ENCODE results near the gene TMEM263.

TMEM263 gene

DNA sequence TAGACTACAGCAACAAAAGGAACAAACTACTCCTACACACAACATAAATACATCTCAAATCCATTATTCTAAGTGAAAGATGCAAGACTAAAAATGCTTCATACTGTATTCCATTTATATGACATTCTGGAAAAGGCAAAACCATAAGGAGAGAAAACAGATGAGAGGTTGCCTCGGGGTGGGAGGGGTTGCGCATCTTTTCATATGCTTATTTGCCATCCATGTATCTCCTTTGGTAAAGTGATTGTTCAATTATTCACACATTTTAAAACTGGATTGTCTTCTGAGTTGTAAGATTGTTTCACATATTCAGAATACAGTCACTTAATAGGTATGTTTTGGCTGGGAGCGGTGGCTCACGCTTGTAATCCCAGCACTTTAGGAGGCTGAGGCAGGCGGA is 5.1 kb upstream of the TMEM263 start:
- no peak for DNase-seq (ENCODE audit: low read depth)

DNA sequence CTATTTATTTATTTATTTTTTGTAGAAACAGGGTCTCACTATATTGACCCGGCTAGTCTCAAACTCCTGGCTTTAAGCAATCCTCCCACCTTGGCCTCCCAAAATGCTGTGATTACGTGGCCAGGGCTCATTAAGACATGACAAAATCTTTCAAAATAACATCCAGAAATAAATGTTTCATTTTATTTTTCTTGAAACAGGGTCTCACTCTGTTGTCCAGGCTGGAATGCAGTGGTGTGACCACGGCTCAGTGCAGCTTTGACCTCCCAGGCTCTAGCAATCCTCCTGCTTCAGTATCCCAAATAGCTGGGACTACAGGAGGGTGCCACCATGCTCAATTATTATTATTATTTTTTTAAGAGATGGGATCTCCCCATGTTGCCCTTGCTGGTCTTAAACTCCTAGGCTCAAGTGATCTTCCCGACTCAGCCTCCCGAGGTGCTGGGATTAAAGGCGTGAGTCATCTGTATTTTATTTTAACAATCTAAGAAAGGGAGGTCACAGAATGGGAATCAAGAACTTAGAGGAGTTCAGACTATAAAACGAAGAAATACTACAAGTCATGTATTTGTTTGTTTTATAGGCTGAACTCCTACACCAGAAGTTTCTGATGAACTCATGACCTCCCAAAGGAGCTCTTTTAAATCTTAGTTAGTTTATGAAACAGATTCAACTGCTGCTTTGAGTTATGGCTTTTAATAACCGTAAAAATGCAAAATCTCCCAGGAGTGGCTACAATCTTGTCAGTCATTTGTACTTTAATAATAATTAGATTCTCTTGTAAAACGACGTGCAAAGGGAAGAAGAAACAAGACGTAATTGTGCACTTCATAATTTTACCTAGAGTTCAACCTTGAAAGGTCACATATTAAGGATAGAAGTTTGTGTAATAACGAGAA is 2.1 kb upstream of the TMEM263 start:
- no peak for DNase-seq (ENCODE audit: low read depth)

DNA sequence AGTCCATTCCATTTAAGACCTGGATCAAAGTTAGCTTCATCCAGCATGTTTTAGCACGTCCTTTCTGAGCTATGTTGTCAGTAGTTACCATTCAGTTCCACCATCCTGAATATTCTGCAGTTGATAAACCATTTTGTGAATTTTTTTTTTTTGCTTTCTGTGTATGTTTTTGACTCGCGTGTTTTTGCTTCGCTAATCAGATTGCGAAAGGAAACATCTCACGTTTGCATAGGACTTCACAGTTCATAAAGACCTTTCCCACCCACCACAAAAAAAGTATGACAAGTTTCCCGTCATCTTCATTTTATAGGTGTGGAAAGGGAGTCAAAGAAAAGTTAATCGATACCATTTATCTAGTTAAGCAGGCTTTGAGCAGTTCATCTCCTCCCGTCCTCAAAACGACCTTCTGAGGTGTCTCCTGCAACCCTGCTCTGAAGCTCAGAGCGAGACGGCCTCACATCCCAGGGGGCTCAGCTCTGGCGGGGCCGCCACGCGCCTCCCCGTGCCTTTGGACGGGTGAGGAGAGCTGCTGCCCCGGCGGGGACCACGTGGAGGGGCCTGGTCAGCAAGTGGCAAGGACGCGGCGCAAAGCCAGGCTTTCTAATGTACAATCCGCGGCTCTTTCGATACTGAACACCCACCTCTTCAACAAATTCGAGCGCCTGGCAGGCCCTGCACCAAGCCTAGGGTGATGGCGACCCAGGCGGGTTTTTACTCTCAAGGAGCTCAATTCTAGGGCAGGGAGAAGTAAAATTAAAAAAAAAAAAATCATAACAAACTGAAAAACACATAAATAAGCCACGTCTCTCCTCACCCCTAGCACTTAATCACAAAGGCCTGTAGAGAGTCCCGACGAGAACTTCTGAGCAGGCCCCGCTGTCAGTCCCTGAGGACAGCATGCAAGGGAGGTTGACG is 988 bp upstream of the TMEM263 start:
- peak; percentile 6 for DNase-seq (ENCODE audit: low read depth)

DNA sequence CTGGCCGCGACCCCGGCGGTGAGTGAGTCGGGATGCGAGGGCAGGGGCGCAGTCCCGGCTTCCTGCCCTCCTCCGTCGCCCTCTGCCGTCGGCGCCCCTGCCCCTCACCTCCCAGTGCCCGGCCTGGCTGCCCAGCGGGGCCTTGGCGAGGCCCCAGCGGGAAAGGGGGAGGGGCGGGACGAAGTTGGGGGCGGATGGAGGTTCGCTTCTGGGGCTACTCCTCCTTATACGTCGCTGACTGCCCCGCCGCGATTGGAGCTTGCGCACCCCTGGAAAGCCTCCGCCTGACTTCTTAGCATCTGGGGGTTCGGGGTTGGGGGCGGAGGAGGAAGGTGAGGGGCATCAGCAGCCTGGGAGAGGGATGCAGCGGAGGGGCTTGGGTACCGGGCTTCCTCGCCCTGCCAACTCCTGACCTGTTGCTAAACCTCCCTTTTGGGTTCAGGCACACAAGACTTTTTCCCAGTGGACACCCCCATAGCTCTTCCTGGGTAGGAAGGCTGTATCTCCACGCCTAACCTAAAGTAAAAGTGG is 406 bp downstream of the TMEM263 start:
- DNase-seq (ENCODE audit: low read depth) = peak; percentile 26

DNA sequence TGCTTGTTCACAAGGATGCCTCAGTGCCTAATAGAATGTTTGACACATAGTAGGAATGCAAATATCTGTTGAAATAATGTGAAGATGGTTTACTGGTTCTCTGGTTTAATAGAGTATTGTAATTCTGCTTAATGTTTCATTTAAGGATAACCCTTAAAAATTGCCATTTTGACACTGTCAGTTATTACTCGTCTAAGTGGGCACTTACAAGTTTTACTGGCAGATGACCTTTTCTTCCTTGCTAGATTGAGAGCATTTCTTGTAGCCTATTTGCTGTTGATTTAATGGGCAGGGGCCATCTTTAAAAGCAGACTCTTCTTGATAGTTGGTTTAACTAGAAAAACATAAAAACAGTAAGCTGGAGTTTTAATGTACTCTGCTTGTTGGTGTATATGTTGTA is 1.9 kb downstream of the TMEM263 start:
- DNase-seq (ENCODE audit: low read depth) = no peak

DNA sequence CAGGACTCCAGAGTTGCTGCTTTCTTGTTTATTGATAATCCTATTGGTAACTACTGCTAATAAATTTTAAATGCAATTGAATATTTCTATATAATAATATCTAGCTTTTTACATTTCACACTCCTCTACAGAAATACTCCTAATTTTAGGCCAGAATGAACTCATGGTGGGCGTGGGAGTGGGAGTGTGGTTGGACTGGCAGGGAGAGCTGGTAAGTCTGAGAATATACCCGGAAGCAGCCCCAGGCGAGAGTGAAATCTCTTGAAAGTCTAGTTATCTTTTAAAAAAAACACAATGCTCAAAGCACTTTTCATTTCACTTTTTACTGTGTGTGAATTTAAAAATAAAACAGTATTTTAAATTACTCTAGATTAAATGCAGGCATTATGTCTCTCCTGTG is 4.7 kb downstream of the TMEM263 start:
- DNase-seq (ENCODE audit: low read depth) = no peak

DNA sequence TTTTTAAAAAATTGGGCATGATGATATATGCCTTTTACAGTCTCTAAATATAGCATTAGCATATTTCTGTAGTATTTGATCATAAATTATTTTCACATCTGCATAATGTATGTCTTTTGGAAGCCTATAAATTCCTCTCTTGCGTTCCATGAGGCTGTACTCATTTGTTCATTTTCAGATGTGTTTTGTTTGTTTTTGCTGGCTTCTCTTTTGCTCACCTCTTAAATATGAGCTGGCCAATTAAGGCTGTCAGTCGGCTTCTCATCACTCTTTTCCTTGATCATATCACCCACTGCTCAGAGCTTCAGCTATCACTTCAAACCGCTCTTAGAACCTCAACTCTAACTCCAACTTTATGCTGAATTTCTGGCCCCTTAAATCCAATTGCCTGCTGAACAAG is 6.6 kb downstream of the TMEM263 start:
- no peak for DNase-seq (ENCODE audit: low read depth)

DNA sequence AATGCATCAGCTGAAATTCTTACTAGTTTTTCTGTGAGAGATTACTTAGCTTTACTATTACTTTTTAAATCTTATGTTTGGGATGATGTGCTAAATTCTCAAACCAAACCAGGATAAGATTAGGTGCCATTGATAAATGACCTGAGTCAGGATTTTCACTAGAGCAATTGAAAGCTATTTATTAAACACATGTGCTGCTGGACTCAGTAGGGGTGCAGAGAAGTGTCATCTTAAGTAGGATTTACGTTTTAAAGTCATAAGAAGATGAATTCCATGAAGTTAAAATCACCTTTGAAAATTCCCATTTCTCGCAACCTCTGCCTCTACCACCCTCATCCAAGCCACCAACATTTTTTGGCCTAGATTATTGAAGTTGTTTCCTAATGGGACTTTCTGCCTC is 8.8 kb downstream of the TMEM263 start:
- DNase-seq (ENCODE audit: low read depth) = no peak

DNA sequence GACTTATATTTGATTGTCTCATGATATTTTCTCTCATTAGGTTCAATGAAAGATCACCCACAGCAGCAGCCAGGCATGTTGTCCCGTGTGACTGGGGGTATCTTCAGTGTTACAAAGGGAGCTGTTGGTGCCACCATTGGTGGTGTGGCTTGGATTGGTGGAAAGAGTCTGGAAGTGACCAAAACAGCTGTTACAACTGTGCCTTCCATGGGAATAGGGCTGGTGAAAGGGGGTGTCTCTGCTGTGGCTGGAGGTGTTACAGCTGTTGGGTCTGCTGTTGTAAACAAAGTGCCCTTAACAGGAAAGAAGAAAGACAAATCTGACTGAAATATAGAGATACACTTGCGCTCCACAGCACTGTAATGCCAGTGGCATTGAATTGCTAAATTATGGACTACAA is 15.4 kb downstream of the TMEM263 start:
- DNase-seq (ENCODE audit: low read depth) = no peak

DNA sequence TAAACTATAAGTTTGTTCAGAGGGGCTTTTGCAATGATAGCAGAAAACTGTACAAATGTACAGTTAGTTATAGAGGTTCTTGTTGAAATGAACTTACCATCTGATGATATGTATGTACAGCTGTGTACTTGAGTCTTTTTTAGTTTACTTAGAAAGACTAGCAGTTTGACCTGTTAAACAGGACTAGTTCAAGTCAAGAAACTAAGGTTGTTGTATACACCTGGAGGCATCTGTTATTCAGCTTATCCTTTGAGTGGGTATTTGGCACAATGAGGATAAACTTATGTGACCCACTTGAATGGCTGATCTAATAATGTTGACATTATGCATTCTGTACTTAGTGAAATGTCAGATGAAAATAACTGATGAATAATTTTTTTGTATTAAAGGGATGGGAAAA is 17.8 kb downstream of the TMEM263 start:
- no peak for DNase-seq (ENCODE audit: low read depth)

DNA sequence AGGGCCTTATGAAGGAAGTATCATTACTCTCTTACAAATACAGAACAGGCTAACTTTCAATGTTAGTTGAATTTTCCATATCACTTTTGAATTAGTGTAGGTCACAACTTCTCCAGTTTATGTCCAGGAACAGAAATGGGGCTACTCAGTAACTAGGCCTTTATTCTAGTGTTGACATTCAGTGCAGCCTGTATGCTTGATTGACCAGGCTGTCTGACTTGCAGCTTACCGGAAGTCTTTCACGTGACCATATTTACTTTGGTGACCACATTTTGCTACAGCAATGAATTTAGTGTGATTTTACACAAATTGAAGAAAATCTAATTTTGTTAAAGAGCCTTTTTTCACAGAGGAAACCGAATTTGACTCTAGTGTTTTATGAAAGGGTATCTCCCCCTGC is 18.8 kb downstream of the TMEM263 start:
- no peak for DNase-seq (ENCODE audit: low read depth)

DNA sequence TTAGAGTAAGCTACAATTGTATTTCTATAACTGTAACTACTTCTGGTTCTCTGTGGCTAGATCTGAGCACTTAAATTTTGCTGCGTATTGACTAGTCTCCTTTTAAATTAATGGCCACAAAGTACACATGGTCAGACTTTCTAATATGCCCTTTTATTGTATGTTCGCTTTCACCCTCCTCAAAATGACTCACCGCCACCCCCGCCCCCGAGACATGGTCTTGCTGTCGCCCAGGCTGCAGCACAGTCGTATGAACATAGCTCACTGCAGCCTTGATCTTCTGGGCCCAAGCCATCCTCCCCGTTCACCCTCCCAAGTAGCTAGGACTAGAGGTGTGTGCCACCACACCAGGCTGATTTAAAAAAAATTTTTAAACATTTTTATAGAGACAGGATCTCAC is 19.4 kb downstream of the TMEM263 start:
- no peak for DNase-seq (ENCODE audit: low read depth)

DNA sequence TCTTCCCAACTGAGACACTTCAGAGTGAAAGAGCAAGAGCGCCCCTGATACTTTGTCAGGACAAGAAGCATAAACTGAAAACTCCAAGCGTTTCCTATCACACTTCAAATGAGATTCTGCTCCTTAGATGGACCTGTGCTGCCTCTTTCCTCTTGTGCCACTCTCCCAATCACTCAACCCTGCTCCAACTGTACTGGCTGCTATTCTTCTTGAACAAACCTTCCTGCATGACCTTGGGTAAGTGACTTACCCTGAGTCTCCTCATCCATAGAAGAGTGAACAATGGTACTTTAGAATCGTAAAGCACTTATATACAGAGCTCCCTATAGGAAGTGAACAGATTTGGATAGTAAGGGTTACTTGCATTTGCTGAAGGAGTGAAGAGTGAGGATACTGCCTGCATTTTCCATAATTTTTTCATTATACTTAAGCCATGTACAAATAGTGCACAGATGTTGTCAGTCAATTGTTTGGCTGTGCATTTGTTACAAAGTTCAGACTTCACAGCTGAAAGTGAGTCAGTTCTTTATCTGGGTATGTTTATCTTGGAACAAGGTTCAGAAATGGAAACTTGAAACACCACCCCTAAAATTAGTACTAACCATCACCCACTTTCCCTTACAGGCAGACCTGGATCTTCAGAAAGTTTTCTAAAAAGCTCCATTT is 20.4 kb downstream of the TMEM263 start:
- no peak for DNase-seq (ENCODE audit: low read depth)

DNA sequence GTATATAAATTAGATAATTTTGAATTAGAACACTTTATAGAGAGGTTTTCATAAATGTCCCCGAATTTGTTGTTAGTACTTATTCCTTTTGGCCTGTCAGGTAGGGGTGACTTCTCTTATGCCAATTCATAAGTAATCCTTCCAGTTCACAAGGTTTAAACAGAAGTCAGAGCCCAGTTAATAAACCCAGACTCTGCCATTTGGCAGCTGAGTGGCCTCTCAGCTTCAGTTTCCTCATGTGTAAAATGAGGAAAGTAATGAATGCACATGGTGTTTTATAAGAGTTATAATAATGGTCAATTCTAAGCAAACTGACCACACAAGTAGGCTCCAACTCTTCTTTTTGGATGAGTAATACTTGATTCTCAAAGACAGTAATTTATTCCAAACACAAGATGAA is 21.0 kb downstream of the TMEM263 start:
- DNase-seq (ENCODE audit: low read depth) = no peak

DNA sequence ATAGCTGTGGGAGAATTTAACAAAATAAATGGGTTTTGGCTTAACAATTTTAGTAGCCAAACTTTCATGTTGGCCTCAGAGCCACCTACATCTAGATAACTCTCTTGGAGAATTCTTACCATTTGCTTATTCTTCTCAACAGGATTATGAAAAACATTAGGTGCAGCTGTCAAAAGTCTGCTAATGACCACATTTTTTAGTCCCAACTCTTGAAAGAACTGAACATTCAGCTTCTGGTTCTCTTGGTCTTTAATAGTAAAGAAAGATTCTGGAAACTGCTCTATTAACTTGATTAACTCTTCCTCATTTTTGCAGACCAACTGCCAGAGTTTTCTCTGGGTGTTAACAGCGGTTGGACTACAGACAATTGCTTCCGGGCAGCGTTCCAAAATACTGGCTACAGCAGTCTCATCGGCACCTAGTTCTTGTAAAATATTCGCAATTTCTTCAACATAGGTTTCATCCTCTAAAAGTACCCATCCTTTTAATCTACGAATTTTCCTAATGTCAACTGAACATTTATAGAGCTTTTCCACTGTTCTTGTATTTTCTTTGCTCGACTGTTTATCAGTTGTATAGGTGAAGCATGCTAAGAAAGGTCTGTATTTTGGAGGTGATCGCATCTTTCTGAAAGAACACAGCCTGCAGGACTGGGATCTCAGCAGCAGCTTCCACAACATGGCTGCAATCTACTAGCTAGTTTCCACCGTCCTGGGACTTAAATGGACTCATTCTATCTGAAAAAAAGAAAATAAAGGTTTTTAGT is 22.5 kb downstream of the TMEM263 start:
- DNase-seq (ENCODE audit: low read depth) = no peak

DNA sequence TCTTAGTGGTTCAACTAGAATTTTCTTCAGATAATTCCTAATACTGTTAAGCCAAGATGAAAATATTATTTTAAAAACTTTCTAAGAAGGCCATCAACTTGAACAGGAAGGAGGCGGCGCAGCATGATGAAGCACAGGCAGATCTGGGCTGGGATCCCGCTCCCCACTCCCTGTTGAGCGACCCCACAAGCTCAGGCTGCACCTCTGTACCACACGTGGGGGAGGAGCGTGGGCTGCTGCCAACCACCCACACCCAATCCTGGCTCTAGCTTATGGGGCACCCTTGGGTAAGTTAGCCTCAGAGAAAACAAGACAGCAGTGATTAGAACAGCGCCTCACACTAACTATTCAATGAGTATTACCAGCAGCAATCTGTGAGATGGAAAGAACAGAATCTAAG is 25.2 kb downstream of the TMEM263 start:
- DNase-seq (ENCODE audit: low read depth) = no peak

DNA sequence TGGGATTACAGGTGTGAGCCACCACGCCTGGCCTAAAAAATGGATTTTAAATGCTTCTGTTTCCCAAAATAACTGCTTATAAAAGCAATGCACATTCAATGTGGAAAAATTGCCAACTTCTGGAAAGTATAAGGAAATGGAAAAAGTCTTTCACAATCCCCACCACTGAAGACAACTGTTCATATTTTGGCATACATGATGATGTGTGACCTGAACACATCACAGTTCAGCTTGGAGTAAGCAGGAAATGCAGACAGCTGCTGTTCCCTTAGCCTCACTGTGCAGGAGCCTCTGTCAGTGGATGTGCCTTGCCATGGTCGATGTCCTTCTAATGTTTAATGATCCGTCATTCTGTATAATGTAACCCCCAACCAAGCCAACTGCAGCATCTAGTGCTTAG is 26.1 kb downstream of the TMEM263 start:
- no peak for DNase-seq (ENCODE audit: low read depth)

DNA sequence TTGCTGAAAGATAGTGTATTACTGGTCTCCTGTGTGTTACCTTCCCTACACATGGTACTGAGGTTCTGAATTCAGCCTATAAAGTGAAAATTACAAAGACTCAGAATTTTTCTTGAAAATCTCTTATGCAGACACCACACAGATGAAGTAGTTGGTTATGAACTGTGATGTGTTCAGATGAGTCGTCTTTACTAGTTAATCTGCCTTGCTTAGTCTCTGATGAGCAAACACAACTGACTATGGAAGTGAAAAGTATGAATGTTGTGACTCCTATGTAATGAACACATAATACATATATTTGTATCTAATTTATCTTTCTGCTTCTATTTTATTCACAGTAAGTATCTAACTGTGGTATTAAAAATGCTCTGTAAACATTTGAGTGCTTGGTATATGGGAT is 26.5 kb downstream of the TMEM263 start:
- DNase-seq (ENCODE audit: low read depth) = no peak

DNA sequence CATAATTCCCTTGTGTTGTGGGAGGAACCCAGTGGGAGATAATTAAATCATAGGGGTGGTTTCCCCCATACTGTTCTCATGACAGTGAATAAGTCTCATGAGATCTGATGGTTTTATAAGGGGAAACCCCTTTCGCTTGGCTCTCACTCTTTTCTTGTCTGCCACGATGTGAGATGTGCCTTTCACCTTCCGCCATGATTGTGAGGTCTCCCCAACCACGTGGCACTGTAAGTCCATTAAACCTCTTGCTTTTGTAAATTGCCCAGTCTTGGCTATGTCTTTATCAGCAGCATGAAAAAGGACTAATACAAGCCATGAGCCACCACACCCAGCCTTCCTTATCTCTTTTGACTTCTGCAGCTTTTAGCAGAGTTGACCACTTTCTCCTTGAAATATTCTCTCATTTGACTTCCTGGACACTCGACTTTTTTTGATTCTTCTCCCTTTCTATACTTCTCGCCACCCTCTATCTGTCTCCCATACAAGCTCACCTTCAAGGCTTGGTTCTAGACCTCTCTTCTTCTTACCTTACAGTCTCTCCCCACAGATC is 29.0 kb downstream of the TMEM263 start:
- no peak for DNase-seq (ENCODE audit: low read depth)

DNA sequence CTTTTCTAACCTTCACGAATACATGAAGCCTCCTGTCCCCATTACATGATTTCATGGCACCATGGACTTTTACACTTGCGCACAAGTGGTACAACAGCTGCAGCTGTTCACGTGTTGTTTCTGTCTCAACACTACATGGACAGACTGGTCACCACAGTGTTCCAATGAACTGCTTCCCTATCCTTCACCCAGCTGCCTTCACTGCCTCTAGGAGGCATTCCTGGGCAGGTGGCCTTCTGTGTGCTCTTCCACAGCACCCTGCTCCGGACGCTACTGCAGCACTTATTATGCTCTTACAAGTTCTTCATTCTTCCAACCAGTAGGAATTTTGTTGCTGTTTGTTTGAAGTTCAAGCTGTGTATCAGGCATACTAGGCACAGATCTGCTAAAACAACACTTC is 29.8 kb downstream of the TMEM263 start:
- no peak for DNase-seq (ENCODE audit: low read depth)

DNA sequence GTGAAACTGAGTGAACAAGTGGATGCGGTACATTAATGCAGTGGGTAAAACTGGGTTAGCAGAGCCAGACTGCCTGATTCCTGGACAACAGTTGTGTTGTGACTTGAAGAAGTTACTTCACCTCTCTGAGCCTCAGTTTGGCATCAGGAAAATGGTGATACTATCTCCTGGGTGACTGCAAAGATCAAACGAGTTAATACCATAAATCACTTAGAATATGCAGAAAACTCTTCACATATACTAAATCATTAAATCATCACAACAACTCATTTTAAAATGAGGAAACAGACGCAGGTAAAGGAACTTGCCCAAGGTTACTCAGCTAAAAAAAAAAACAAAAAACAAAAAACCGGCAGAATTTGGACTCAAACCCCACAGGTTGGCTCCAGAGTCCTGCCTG is 30.4 kb downstream of the TMEM263 start:
- DNase-seq (ENCODE audit: low read depth) = no peak
